DMS79 treated with DMSO at 0.1 percent for 48 hours (cell line): ENCODE measurements around the gene CCL21.

Experiments used
- DNase-seq: peaks from one replicate; lab custom pipeline; 2025; lab: John Stamatoyannopoulos, UW

The CCL21 gene

GRCh38 chr9:34707130-34707529 is 2.8 kb downstream of the CCL21 start:
- DNase-seq: no peak

- peak; percentile 75 for DNase-seq
Observed at GRCh38 chr9:34701769-34702736, 7.9 kb downstream of the CCL21 start.

GRCh38 chr9:34701023-34701768 is 8.7 kb downstream of the CCL21 start:
- DNase-seq: peak; percentile 65

- DNase-seq: no peak
Observed at GRCh38 chr9:34694811-34695210, 15.1 kb downstream of the CCL21 start.

GRCh38 chr9:34693560-34693959 is 16.4 kb downstream of the CCL21 start:
- no peak for DNase-seq

GRCh38 chr9:34691936-34692315 is 18.0 kb downstream of the CCL21 start:
- no peak for DNase-seq

GRCh38 chr9:34690983-34691935 is 18.7 kb downstream of the CCL21 start, which contains the start of gene CCL19:
Gene CCL19 (minus strand): TSS chr9:34691276. CDS start chr9:34691139, 137 bp downstream.
- no peak for DNase-seq

GRCh38 chr9:34689512-34689911 is 20.4 kb downstream of the CCL21 start:
- DNase-seq: no peak

GRCh38 chr9:34689116-34689470 is 20.8 kb downstream of the CCL21 start:
- peak; percentile 57 for DNase-seq

GRCh38 chr9:34688329-34689115 is 21.4 kb downstream of the CCL21 start:
- DNase-seq: no peak

GRCh38 chr9:34687276-34688030 is 22.5 kb downstream of the CCL21 start:
- no peak for DNase-seq

- no peak for DNase-seq
Observed at GRCh38 chr9:34686732-34687131, 23.2 kb downstream of the CCL21 start.

- DNase-seq: no peak
Observed at GRCh38 chr9:34686231-34686630, 23.7 kb downstream of the CCL21 start.

GRCh38 chr9:34685591-34685990 is 24.3 kb downstream of the CCL21 start:
- no peak for DNase-seq

GRCh38 chr9:34684816-34685215 is 25.1 kb downstream of the CCL21 start:
- DNase-seq: no peak

GRCh38 chr9:34684145-34684544 is 25.8 kb downstream of the CCL21 start:
- DNase-seq: no peak

- DNase-seq: no peak
Observed at GRCh38 chr9:34675869-34676268, 34.1 kb downstream of the CCL21 start.

- DNase-seq: peak; percentile 22
Observed at GRCh38 chr9:34675048-34675714, 34.8 kb downstream of the CCL21 start.

GRCh38 chr9:34674440-34674839 is 35.5 kb downstream of the CCL21 start:
- no peak for DNase-seq

- DNase-seq: no peak
Observed at GRCh38 chr9:34671307-34671706, 38.6 kb downstream of the CCL21 start.
